GM23338 (cell line): ENCODE results near the gene FAR1. TPM values are rescaled to one million over a fixed set of nuclear protein-coding genes. Genes with fewer than 3 reads are reported as not detected.

ENCODE experiments used
- ATAC-seq: fragments of 200-7000 bp; cut with Tn5 transposase; 3 replicates; pipeline ENCODE4 v1.9.1; 2020
- DNase-seq: peaks from one replicate; pipeline ENCODE4 v3.0.0-alpha.2; 2015; ENCODE audit warnings: low spot score
- H2AFZ ChIP-seq: fragments of 200-600 bp; sonication (generic); 2 replicates; pipeline ENCODE4 v1.8.0; 2016; ENCODE audit warnings: antibody characterized with exemption, mild to moderate bottlenecking, moderate library complexity
- H3F3A ChIP-seq: fragments of 200-600 bp; sonication (generic); replicated peaks from 2 replicates; pipeline ENCODE4 v1.8.0; 2017; ENCODE audit warnings: antibody characterized with exemption, mixed run types, low read depth
- H3K27ac ChIP-seq: fragments of 200-600 bp; sonication (generic); 2 replicates; pipeline ENCODE4 v1.6.1; 2016; ENCODE audit warnings: low read depth
- H3K27me3 ChIP-seq: fragments of 200-600 bp; sonication (generic); 2 replicates; pipeline ENCODE4 v1.8.0; 2016; ENCODE audit warnings: mild to moderate bottlenecking, mixed run types, moderate library complexity; ENCODE audit not compliant: insufficient read depth
- H3K36me3 ChIP-seq: fragments of 200-600 bp; sonication (generic); 2 replicates; pipeline ENCODE4 v1.8.0; 2016; ENCODE audit warnings: mild to moderate bottlenecking; ENCODE audit not compliant: insufficient read depth
- H3K4me1 ChIP-seq: fragments of 200-600 bp; sonication (generic); 2 replicates; pipeline ENCODE4 v1.8.0; 2016; ENCODE audit warnings: mild to moderate bottlenecking, moderate library complexity; ENCODE audit not compliant: insufficient read depth
- H3K4me2 ChIP-seq: fragments of 200-600 bp; sonication (generic); 2 replicates; pipeline ENCODE4 v1.7.1; 2017; ENCODE audit warnings: mixed run types
- H3K4me3 ChIP-seq: fragments of 200-600 bp; sonication (generic); 2 replicates; pipeline ENCODE4 v1.6.1; 2016; ENCODE audit warnings: mixed run types
- H3K79me2 ChIP-seq: fragments of 200-600 bp; sonication (generic); replicated peaks from 2 replicates; pipeline ENCODE4 v1.8.0; 2017; ENCODE audit warnings: mild to moderate bottlenecking; ENCODE audit not compliant: insufficient read depth
- H3K9me2 ChIP-seq: fragments of 200-600 bp; sonication (generic); 2 replicates; pipeline ENCODE4 v1.8.0; 2017; ENCODE audit not compliant: insufficient read depth
- H4K20me1 ChIP-seq: fragments of 200-600 bp; sonication (generic); replicated peaks from 2 replicates; pipeline ENCODE4 v1.8.0; 2017; ENCODE audit warnings: mild to moderate bottlenecking; ENCODE audit not compliant: insufficient read depth
- H3K27ac Mint-ChIP-seq: 2 replicates; pipeline ENCODE4 v1.8.0; 2020; ENCODE audit warnings: inconsistent platforms, mild to moderate bottlenecking, moderate library complexity, mixed read lengths
- H3K27me3 Mint-ChIP-seq: 3 replicates; pipeline ENCODE4 v1.8.0; 2022; ENCODE audit warnings: low read depth, mild to moderate bottlenecking, moderate library complexity, mixed read lengths, inconsistent platforms; ENCODE audit not compliant: insufficient read depth, poor library complexity
- H3K36me3 Mint-ChIP-seq: 3 replicates; pipeline ENCODE4 v1.8.0; 2021; ENCODE audit warnings: low read depth, mild to moderate bottlenecking, inconsistent platforms, moderate library complexity, mixed read lengths
- H3K4me1 Mint-ChIP-seq: 3 replicates; pipeline ENCODE4 v1.8.0; 2020; ENCODE audit warnings: mild to moderate bottlenecking, inconsistent platforms, mixed read lengths
- H3K4me3 Mint-ChIP-seq: 3 replicates; pipeline ENCODE4 v1.8.0; 2021; ENCODE audit warnings: moderate library complexity, mild to moderate bottlenecking, inconsistent platforms, mixed read lengths
- H3K9me3 Mint-ChIP-seq: 3 replicates; pipeline ENCODE4 v1.8.0; 2020; ENCODE audit warnings: moderate library complexity, mild to moderate bottlenecking, inconsistent platforms, mixed read lengths
- CREB1 ChIP-seq: fragments of 250-450 bp; sonication (Bioruptor Pico); IDR thresholded peaks from 2 replicates; pipeline ENCODE4 v1.5.0; 2020; ENCODE audit warnings: low read depth, mild to moderate bottlenecking, moderate library complexity
- CTCF ChIP-seq, 2 experiments: fragments of 200-600 bp in 1 of 2; sonication (generic) in 1 of 2; conservative IDR thresholded peaks; 2 replicates each; pipeline versions ENCODE4 v1.5.1 to v1.6.1; 2016 to 2017; ENCODE audit warnings: antibody characterized with exemption in 2 of 2, low read depth in 2 of 2, mild to moderate bottlenecking in 2 of 2, moderate library complexity in 1 of 2
- ETS1 ChIP-seq: IDR thresholded peaks from 2 replicates; pipeline ENCODE4 v1.6.1; 2016; ENCODE audit warnings: antibody characterized with exemption
- EZH2phosphoT487 ChIP-seq: fragments of 200-600 bp; sonication (generic); IDR thresholded peaks from one replicate; pipeline ENCODE4 v1.8.1; 2018; ENCODE audit warnings: antibody characterized with exemption; ENCODE audit not compliant: unreplicated experiment
- JUNB ChIP-seq: IDR thresholded peaks from one replicate; pipeline ENCODE4 v1.6.1; 2016; ENCODE audit warnings: antibody characterized with exemption; ENCODE audit not compliant: unreplicated experiment
- NANOG ChIP-seq: IDR thresholded peaks from 2 replicates; pipeline ENCODE4 v1.6.1; 2016; ENCODE audit warnings: antibody characterized with exemption, borderline replicate concordance
- POLR2AphosphoS5 ChIP-seq: IDR thresholded peaks from 2 replicates; pipeline ENCODE4 v1.6.1; 2016; ENCODE audit warnings: antibody characterized with exemption, low read depth
- REST ChIP-seq: IDR thresholded peaks from one replicate; pipeline ENCODE4 v1.6.1; 2018; ENCODE audit warnings: antibody characterized with exemption; ENCODE audit not compliant: unreplicated experiment
- STAT1 ChIP-seq: IDR thresholded peaks from one replicate; pipeline ENCODE4 v1.6.1; 2016; ENCODE audit warnings: antibody characterized with exemption; ENCODE audit not compliant: unreplicated experiment
- ZNF331 ChIP-seq: fragments of 250-450 bp; sonication (Bioruptor Pico); IDR thresholded peaks from 2 replicates; pipeline ENCODE4 v1.5.0; 2020; ENCODE audit warnings: low read depth, mild to moderate bottlenecking, moderate library complexity
- ZNF462 ChIP-seq: fragments of 250-450 bp; sonication (Bioruptor Pico); IDR thresholded peaks from 2 replicates; pipeline ENCODE4 v1.5.0; 2020; ENCODE audit warnings: mild to moderate bottlenecking, moderate library complexity
- polyA plus RNA-seq: library from polyadenylated mRNA; unstranded; fragments of >200 nt; fragmentation: Nextera tagmentation; extraction: Ambion mirVana; gene quantifications from 2 replicates; pipeline ENCODE4 v1.2.1, GENCODE V29; 2016
- total RNA-seq: library from RNA; depleted of rRNA; stranded (reverse); fragments of >200 nt; shearing (Covaris generic); gene quantifications from 2 replicates; pipeline ENCODE4 v1.2.3, GENCODE V29; 2014

The FAR1 gene
- total and polyA plus RNA-seq, 2 experiments from 2014 or later = 27.3 to 79.5 TPM

GRCh38 chr11:13702071-13702470, 33.6 kb downstream of the FAR1 start (continued):
- TF ChIP-seq ZNF462 (CRISPR knock-in tag) = no peak

- H3K9me2 ChIP-seq = no peaks in the 10 kb centered on the region
- TF ChIP-seq NANOG = no peak
- no peak for TF ChIP-seq EZH2phosphoT487
- no peak for TF ChIP-seq ETS1
- TF ChIP-seq ZNF331 = no peak
- TF ChIP-seq REST = no peak
- no peak for TF ChIP-seq STAT1
- no peak for TF ChIP-seq JUNB
- TF ChIP-seq CREB1 (CRISPR knock-in tag) = no peak
- TF ChIP-seq CTCF (conservative IDR thresholded peaks at IDR 0.05; ENCODE audit: low read depth in 2 of 2) = no peak
- no peak for TF ChIP-seq POLR2AphosphoS5
Measured at GRCh38 chr11:13705710-13706109, 37.2 kb downstream of the FAR1 start.

More at GRCh38 chr11:13705710-13706109, 37.2 kb downstream of the FAR1 start:
- Histone ChIP-seq H3K4me1 (peaks cover 15% of the 10 kb centered on the region), H4K20me1 (peaks cover 6% of the 10 kb centered on the region; the same call in 1 of the 2 replicates), H3K27me3 (no peaks in the 10 kb centered on the region), H3K4me3 (no peak overlapping the region), H3K79me2 (no peaks in the 10 kb centered on the region), H3K36me3 (peaks cover 13% of the 10 kb centered on the region; the same call in 1 of the 2 replicates), H3K4me2 (peak overlapping the region; percentile 21; the same call in 1 of the 2 replicates), H3F3A (no peaks in the 10 kb centered on the region), H3K27ac (no peak overlapping the region), H2AFZ (no peak overlapping the region)
- H3K4me1 Mint-ChIP-seq = peaks cover 17% of the 10 kb centered on the region
- no peak overlapping the region for H3K4me3 Mint-ChIP-seq
- H3K27me3 Mint-ChIP-seq = peaks cover 2% of the 10 kb centered on the region
- ATAC-seq (peak; percentile 56), DNase-seq (peak; percentile 25)
- H3K36me3 Mint-ChIP-seq = peaks cover 25% of the 10 kb centered on the region; the same call in 2 of the 3 replicates
- no peaks in the 10 kb centered on the region for H3K9me3 Mint-ChIP-seq
- no peak overlapping the region for H3K27ac Mint-ChIP-seq
